Ovary (tissue), 3 donors: ENCODE measurements around the gene TMEM131.

Experiments used
- CTCF ChIP-seq, 3 donors: fragments of 450-650 bp in 2 of 3; fragments of 200-600 bp in 1 of 3; IDR thresholded peaks; one replicate each; pipeline versions ENCODE4 v1.5.1 to v1.8.0; 2016 to 2022; ENCODE audit warnings: antibody characterized with exemption in 3 of 3, mild to moderate bottlenecking in 1 of 3
- POLR2A ChIP-seq: fragments of 450-650 bp; IDR thresholded peaks from one replicate; pipeline ENCODE4 v1.6.1; 2017; ENCODE audit warnings: antibody characterized with exemption, mild to moderate bottlenecking, moderate library complexity
- donor health status: DM: no; HTN: no; CAD: no.

DNA sequence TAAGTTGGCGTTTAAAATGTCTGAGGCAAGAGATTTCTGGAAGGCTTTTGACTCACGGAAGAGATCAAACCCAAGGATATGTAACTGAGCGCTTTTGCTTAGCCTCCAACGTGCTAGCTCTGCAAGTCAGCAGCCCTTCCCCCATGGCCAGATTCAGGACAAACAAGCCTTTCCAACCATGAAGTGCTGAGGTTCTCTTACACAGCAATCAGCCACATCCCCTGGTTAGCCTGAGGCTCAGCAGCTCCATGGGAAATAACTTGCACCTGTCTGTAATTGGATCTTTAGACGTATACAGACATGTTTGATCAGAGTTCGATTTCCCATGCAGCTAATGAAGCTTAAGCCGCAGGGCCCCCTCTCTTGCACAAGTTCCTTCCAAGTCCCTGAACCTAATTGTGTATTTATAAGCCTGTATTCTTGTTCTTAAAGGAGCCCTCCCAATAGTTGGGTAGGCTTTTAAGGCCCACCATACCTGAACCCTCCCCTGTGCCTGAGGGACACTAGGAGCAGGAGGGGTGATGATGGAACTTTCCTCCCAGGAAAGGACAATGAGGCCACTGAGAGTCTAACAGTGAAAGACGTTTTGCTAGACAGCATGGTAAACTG, 2.1 kb upstream of the TMEM131 start:
- no peak for TF ChIP-seq CTCF (IDR thresholded peaks at IDR 0.05)
- TF ChIP-seq POLR2A = no peak
